Ovary (tissue), 3 donors: ENCODE measurements around the gene PLD6.

ENCODE experiments used
- EP300 ChIP-seq: sonication (generic); formaldehyde crosslinking; IDR thresholded peaks from one replicate; pipeline ENCODE4 v1.6.1; 2017; ENCODE audit warnings: antibody characterized with exemption
- POLR2A ChIP-seq: fragments of 450-650 bp; IDR thresholded peaks from one replicate; pipeline ENCODE4 v1.6.1; 2017; ENCODE audit warnings: antibody characterized with exemption, mild to moderate bottlenecking, moderate library complexity
- TF ChIP-seq, protein P1 (sequence below), 3 donors: fragments of 450-650 bp in 2 of 3; fragments of 200-600 bp in 1 of 3; IDR thresholded peaks; one replicate each; pipeline versions ENCODE4 v1.5.1 to v1.8.0; 2016 to 2022; ENCODE audit warnings: antibody characterized with exemption in 3 of 3, mild to moderate bottlenecking in 1 of 3
- donor health status: DM: no; HTN: no; CAD: no.

DNA sequence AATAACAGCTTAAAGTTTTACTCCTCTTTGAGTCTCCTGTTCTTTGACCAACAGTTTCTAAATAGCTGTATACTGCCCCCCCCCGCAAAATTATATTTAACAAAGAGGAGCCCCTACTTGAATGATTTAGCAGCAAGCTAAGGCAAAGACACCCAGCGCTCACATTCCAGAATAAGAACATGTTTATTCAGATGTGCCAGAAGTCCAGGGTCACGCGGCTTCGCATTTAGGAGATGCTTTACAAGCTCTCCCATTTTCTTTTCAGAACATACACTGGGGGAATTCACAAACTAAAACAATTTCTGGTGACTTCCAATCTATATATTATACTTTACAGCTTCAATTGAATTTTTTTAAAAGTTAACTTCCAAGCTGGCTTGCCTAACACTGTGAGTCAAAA lies 5.3 kb downstream of the PLD6 start:
- TF ChIP-seq, protein P1, sequence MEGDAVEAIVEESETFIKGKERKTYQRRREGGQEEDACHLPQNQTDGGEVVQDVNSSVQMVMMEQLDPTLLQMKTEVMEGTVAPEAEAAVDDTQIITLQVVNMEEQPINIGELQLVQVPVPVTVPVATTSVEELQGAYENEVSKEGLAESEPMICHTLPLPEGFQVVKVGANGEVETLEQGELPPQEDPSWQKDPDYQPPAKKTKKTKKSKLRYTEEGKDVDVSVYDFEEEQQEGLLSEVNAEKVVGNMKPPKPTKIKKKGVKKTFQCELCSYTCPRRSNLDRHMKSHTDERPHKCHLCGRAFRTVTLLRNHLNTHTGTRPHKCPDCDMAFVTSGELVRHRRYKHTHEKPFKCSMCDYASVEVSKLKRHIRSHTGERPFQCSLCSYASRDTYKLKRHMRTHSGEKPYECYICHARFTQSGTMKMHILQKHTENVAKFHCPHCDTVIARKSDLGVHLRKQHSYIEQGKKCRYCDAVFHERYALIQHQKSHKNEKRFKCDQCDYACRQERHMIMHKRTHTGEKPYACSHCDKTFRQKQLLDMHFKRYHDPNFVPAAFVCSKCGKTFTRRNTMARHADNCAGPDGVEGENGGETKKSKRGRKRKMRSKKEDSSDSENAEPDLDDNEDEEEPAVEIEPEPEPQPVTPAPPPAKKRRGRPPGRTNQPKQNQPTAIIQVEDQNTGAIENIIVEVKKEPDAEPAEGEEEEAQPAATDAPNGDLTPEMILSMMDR (IDR thresholded peaks at IDR 0.05) = no peak
- no peak for TF ChIP-seq POLR2A
- TF ChIP-seq EP300 = no peak
